SK-N-SH (cell line): ENCODE results near the gene IDE. TPM values are rescaled to one million over a fixed set of nuclear protein-coding genes. Genes with fewer than 3 reads are reported as not detected.

Source experiments
- CTCF ChIA-PET: fragments of 300-600, 350-600 bp; formaldehyde crosslinking; extraction: SDS; loops from one replicate; lab custom pipeline; 2021; lab: Yijun Ruan, JAX
- POLR2A ChIA-PET: fragments of 350-600 bp; sonication (Branson Sonifier 250); formaldehyde crosslinking; extraction: SDS; loops from one replicate; lab custom pipeline; 2020; ENCODE audit warnings: antibody characterized with exemption, inconsistent platforms; lab: Yijun Ruan, JAX
- DNase-seq: peaks from one replicate; pipeline ENCODE4 v3.0.0; 2012
- H2AFZ ChIP-seq: fragments of 200-600 bp; sonication (generic); 2 replicates; pipeline ENCODE4 v1.8.1; 2016; ENCODE audit warnings: antibody characterized with exemption, mild to moderate bottlenecking, low read depth
- H3F3A ChIP-seq: fragments of 200-600 bp; sonication (generic); replicated peaks from 2 replicates; pipeline ENCODE3; 2016; ENCODE audit warnings: antibody characterized with exemption, mild to moderate bottlenecking; ENCODE audit not compliant: insufficient read depth
- H3K27ac ChIP-seq, 2 experiments: fragments of 200-500 bp in 1 of 2; fragments of 200-600 bp in 1 of 2; sonication (Bioruptor generic) in 1 of 2; sonication (generic), shearing (Covaris generic) in 1 of 2; 2 replicates each; pipeline versions ENCODE4 v1.5.1 to v1.6.1; 2014 to 2016; ENCODE audit warnings: low read depth in 2 of 2, inconsistent platforms in 1 of 2, low read length in 1 of 2, mild to moderate bottlenecking in 1 of 2, mixed read lengths in 1 of 2
- H3K27me3 ChIP-seq: fragments of 200-600 bp; sonication (generic), shearing (Covaris generic); 2 replicates; pipeline ENCODE4 v1.6.1; 2016; ENCODE audit warnings: mixed run types; ENCODE audit not compliant: insufficient read depth
- H3K36me3 ChIP-seq, 2 experiments: fragments of 200-500 bp in 1 of 2; fragments of 200-600 bp in 1 of 2; sonication (Bioruptor generic) in 1 of 2; sonication (generic) in 1 of 2; replicated peaks in 1 of 2; 2 replicates each; pipeline versions ENCODE3 to v1.5.1; 2014 to 2016; ENCODE audit warnings: low read length in 1 of 2, mild to moderate bottlenecking in 1 of 2; ENCODE audit not compliant: insufficient read depth in 2 of 2, control insufficient read depth in 1 of 2
- H3K4me1 ChIP-seq, 2 experiments: fragments of 200-500 bp in 1 of 2; fragments of 200-600 bp in 1 of 2; sonication (Bioruptor generic) in 1 of 2; sonication (generic), shearing (Covaris generic) in 1 of 2; 2 replicates each; pipeline versions ENCODE4 v1.5.1 to v1.6.1; 2014 to 2016; ENCODE audit warnings: low read depth in 1 of 2, low read length in 1 of 2, mixed run types in 1 of 2; ENCODE audit not compliant: insufficient read depth in 2 of 2, control insufficient read depth in 1 of 2
- H3K4me2 ChIP-seq: fragments of 200-600 bp; sonication (generic), shearing (Covaris generic); 2 replicates; pipeline ENCODE4 v1.6.1; 2017; ENCODE audit warnings: mixed run types
- H3K4me3 ChIP-seq, 2 experiments: fragments of 200-500 bp in 1 of 2; fragments of 200-600 bp in 1 of 2; sonication (Bioruptor generic) in 1 of 2; sonication (generic), shearing (Covaris generic) in 1 of 2; 2 replicates each; pipeline versions ENCODE4 v1.5.1 to v1.8.1; 2014 to 2016; ENCODE audit warnings: low read depth in 2 of 2, inconsistent platforms in 1 of 2, low read length in 1 of 2, mild to moderate bottlenecking in 1 of 2, mixed read lengths in 1 of 2, moderate library complexity in 1 of 2
- H3K79me2 ChIP-seq: fragments of 200-600 bp; sonication (generic); 2 replicates; pipeline ENCODE4 v1.8.1; 2017; ENCODE audit warnings: mild to moderate bottlenecking; ENCODE audit not compliant: insufficient read depth
- H3K9ac ChIP-seq: fragments of 200-600 bp; sonication (generic); 2 replicates; pipeline ENCODE4 v1.6.1; 2017; ENCODE audit warnings: mixed run types
- H3K9me2 ChIP-seq: fragments of 200-600 bp; sonication (generic); 2 replicates; pipeline ENCODE4 v1.6.1; 2017; ENCODE audit warnings: mixed run types
- H3K9me3 ChIP-seq: fragments of 200-600 bp; sonication (generic); 2 replicates; pipeline ENCODE4 v1.6.1; 2017; ENCODE audit warnings: mixed run types, mild to moderate bottlenecking, moderate library complexity
- H4K20me1 ChIP-seq: fragments of 200-600 bp; sonication (generic); 2 replicates; pipeline ENCODE4 v1.6.1; 2017; ENCODE audit warnings: mild to moderate bottlenecking, mixed run types; ENCODE audit not compliant: insufficient read depth
- CHD2 ChIP-seq: fragments of 150-350 bp; IDR thresholded peaks from 2 replicates; pipeline ENCODE4 v1.6.1; 2018; ENCODE audit warnings: low read length; ENCODE audit not compliant: partially characterized antibody
- ELF1 ChIP-seq: IDR thresholded peaks from 2 replicates; pipeline ENCODE4 v1.4.0; 2012
- EP300 ChIP-seq, 2 experiments: IDR thresholded peaks; 2 replicates each; pipeline versions ENCODE4 v1.4.0 to v1.6.1; 2012; ENCODE audit warnings: borderline replicate concordance in 1 of 2, low read depth in 1 of 2, low read length in 1 of 2
- EZH2phosphoT487 ChIP-seq: fragments of 200-600 bp; sonication (generic); IDR thresholded peaks from 2 replicates; pipeline ENCODE4 v1.6.1; 2017; ENCODE audit warnings: low read depth, mixed run types, mild to moderate bottlenecking, antibody characterized with exemption, moderate library complexity, borderline replicate concordance
- FOXM1 ChIP-seq: IDR thresholded peaks from 2 replicates; pipeline ENCODE4 v1.4.0; 2012; ENCODE audit warnings: low read depth, mild to moderate bottlenecking
- GABPA ChIP-seq: IDR thresholded peaks from 2 replicates; pipeline ENCODE4 v1.4.0; 2012; ENCODE audit warnings: low read depth, mild to moderate bottlenecking
- JUND ChIP-seq: IDR thresholded peaks from 2 replicates; pipeline ENCODE4 v1.4.0; 2012
- MEF2A ChIP-seq: IDR thresholded peaks from 2 replicates; pipeline ENCODE4 v1.4.0; 2012; ENCODE audit warnings: low read depth, borderline replicate concordance
- MXI1 ChIP-seq: IDR thresholded peaks from 2 replicates; pipeline ENCODE4 v1.6.1; 2012; ENCODE audit warnings: mild to moderate bottlenecking, low read depth, low read length, improper control_type of control experiment
- NFIC ChIP-seq: IDR thresholded peaks from 2 replicates; pipeline ENCODE4 v1.4.0; 2012; ENCODE audit warnings: borderline replicate concordance
- NRF1 ChIP-seq: IDR thresholded peaks from 2 replicates; pipeline ENCODE4 v1.6.1; 2012; ENCODE audit warnings: low read depth, mild to moderate bottlenecking, low read length
- POLR2AphosphoS5 ChIP-seq: IDR thresholded peaks from 2 replicates; pipeline ENCODE4 v1.6.1; 2012; ENCODE audit warnings: low read depth, low read length
- RCOR1 ChIP-seq: fragments of 150-350 bp; IDR thresholded peaks from 2 replicates; pipeline ENCODE4 v1.6.1; 2017; ENCODE audit warnings: antibody characterized with exemption, low read length
- RFX5 ChIP-seq: IDR thresholded peaks from 2 replicates; pipeline ENCODE4 v1.6.1; 2012; ENCODE audit warnings: mild to moderate bottlenecking, improper control_type of control experiment, low read length
- RXRA ChIP-seq: IDR thresholded peaks from 2 replicates; pipeline ENCODE4 v1.4.0; 2012; ENCODE audit warnings: low read depth, mild to moderate bottlenecking, borderline replicate concordance
- SIN3A ChIP-seq: IDR thresholded peaks from 2 replicates; pipeline ENCODE4 v1.6.1; 2012; ENCODE audit warnings: low read depth, mild to moderate bottlenecking, low read length, moderate library complexity, borderline replicate concordance
- TAF1 ChIP-seq: IDR thresholded peaks from 2 replicates; pipeline ENCODE4 v1.6.1; 2012; ENCODE audit warnings: low read depth, mild to moderate bottlenecking, low read length, moderate library complexity, borderline replicate concordance
- YY1 ChIP-seq: IDR thresholded peaks from 2 replicates; pipeline ENCODE4 v1.4.0; 2012; ENCODE audit warnings: low read depth, mild to moderate bottlenecking
- WGBS: methylation state at CpG from one replicate; pipeline ENCODE4 v1.1.6; 2017; ENCODE audit warnings: low lambda C conversion rate; 5-methylcytosine and 5-hydroxymethylcytosine counted together
- polyA plus RNA-seq, 3 experiments: library from polyadenylated mRNA; depleted of rRNA; stranded (reverse); fragments of >200 nt; gene quantifications; 2 replicates each; pipeline ENCODE4 v1.2.3, GENCODE V29; 2012
- TF ChIP-seq, protein P1 (sequence below): IDR thresholded peaks from 2 replicates; pipeline ENCODE4 v1.4.0; 2012; ENCODE audit warnings: low read depth, borderline replicate concordance
- TF ChIP-seq, protein P2 (sequence below): IDR thresholded peaks from 2 replicates; pipeline ENCODE4 v1.4.0; 2012; ENCODE audit warnings: low read depth, borderline replicate concordance
- TF ChIP-seq, protein P3 (sequence below): IDR thresholded peaks from 2 replicates; pipeline ENCODE4 v1.4.0; 2012; ENCODE audit warnings: low read depth
- TF ChIP-seq, protein P4 (sequence below): fragments of 200-600 bp; sonication (generic); IDR thresholded peaks from 2 replicates; pipeline ENCODE4 v1.6.1; 2017; ENCODE audit warnings: antibody characterized with exemption, mild to moderate bottlenecking, moderate library complexity

Gene IDE
- polyA plus RNA-seq, 1 of the 3 experiments (the other 2 are of a cell fraction): 9.3 TPM

DNA sequence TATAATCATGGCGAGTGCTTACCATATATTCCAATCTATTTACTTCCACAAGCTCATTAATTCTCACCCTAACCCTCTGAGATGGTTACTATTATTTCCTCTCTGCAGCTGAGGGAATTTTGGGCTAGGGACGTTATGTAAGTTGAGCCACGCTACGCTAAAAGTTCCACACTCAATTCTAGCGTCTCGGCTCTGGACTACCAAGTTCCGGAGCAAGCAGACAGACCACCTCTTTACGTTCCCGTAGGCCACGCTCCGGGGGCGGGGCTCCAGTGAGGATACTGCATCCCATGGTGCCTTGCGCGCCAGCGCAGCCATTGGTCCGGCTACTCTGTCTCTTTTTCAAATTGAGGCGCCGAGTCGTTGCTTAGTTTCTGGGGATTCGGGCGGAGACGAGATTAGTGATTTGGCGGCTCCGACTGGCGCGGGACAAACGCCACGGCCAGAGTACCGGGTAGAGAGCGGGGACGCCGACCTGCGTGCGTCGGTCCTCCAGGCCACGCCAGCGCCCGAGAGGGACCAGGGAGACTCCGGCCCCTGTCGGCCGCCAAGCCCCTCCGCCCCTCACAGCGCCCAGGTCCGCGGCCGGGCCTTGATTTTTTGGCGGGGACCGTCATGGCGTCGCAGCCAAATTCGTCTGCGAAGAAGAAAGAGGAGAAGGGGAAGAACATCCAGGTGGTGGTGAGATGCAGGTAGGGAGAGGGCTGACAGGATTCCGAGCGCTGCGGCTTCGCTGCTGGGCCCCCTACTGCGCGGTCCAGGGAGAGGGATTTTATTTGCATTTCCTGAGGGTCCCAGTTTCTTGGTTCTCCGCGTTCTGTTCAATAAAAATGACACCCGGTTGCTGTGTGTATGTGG, 19.1 kb upstream of the IDE start, which contains the start of gene KIF11:
Gene KIF11 (plus strand): TSS at position 370 of the 858 bp plus-strand sequence. CDS start 246 bp downstream, at position 616.
- peak within 1 kb of the TSS; percentile 86 to 88 for H3K27ac ChIP-seq
- H3F3A ChIP-seq: peaks cover 19% of the 10 kb centered on the region
- TF ChIP-seq GABPA: peak; percentile 26; the same call in 1 of the 2 replicates
- peak; percentile 50; the same call in 1 of the 2 replicates for TF ChIP-seq RFX5
- peak; percentile 92 for TF ChIP-seq TAF1
- TF ChIP-seq, protein P1, sequence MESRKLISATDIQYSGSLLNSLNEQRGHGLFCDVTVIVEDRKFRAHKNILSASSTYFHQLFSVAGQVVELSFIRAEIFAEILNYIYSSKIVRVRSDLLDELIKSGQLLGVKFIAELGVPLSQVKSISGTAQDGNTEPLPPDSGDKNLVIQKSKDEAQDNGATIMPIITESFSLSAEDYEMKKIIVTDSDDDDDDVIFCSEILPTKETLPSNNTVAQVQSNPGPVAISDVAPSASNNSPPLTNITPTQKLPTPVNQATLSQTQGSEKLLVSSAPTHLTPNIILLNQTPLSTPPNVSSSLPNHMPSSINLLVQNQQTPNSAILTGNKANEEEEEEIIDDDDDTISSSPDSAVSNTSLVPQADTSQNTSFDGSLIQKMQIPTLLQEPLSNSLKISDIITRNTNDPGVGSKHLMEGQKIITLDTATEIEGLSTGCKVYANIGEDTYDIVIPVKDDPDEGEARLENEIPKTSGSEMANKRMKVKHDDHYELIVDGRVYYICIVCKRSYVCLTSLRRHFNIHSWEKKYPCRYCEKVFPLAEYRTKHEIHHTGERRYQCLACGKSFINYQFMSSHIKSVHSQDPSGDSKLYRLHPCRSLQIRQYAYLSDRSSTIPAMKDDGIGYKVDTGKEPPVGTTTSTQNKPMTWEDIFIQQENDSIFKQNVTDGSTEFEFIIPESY: no peak
- no peak for TF ChIP-seq NFIC
- peak; percentile 78 for TF ChIP-seq YY1
- TF ChIP-seq RXRA: no peak
- TF ChIP-seq, protein P2, sequence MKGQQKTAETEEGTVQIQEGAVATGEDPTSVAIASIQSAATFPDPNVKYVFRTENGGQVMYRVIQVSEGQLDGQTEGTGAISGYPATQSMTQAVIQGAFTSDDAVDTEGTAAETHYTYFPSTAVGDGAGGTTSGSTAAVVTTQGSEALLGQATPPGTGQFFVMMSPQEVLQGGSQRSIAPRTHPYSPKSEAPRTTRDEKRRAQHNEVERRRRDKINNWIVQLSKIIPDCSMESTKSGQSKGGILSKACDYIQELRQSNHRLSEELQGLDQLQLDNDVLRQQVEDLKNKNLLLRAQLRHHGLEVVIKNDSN: no peak
- peak; percentile 98 for TF ChIP-seq SIN3A
- peak; percentile 97 for TF ChIP-seq POLR2AphosphoS5
- peak; percentile 98 for TF ChIP-seq FOXM1
- peak; percentile 91 for TF ChIP-seq MXI1
- TF ChIP-seq ELF1: peak; percentile 18; the same call in 1 of the 2 replicates
- TF ChIP-seq MEF2A: no peak
- TF ChIP-seq, protein P3, sequence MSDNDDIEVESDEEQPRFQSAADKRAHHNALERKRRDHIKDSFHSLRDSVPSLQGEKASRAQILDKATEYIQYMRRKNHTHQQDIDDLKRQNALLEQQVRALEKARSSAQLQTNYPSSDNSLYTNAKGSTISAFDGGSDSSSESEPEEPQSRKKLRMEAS: peak; percentile 66; the same call in 1 of the 2 replicates
- TF ChIP-seq, protein P4, sequence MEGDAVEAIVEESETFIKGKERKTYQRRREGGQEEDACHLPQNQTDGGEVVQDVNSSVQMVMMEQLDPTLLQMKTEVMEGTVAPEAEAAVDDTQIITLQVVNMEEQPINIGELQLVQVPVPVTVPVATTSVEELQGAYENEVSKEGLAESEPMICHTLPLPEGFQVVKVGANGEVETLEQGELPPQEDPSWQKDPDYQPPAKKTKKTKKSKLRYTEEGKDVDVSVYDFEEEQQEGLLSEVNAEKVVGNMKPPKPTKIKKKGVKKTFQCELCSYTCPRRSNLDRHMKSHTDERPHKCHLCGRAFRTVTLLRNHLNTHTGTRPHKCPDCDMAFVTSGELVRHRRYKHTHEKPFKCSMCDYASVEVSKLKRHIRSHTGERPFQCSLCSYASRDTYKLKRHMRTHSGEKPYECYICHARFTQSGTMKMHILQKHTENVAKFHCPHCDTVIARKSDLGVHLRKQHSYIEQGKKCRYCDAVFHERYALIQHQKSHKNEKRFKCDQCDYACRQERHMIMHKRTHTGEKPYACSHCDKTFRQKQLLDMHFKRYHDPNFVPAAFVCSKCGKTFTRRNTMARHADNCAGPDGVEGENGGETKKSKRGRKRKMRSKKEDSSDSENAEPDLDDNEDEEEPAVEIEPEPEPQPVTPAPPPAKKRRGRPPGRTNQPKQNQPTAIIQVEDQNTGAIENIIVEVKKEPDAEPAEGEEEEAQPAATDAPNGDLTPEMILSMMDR: peak; percentile 16; the same call in 1 of the 2 replicates
- TF ChIP-seq NRF1: peak; percentile 44; the same call in 1 of the 2 replicates
- TF ChIP-seq RCOR1: peak; percentile 51
- no peak for TF ChIP-seq EZH2phosphoT487
- TF ChIP-seq JUND: no peak
- TF ChIP-seq EP300 (IDR thresholded peaks at IDR 0.05; ENCODE audit: borderline replicate concordance in 1 of 2, low read depth in 1 of 2, low read length in 1 of 2): peak in 1 of 2 experiments; percentile 6; a peak in 1 of 4 replicates
- TF ChIP-seq CHD2: peak; percentile 48
- peak within 1 kb of the TSS; percentile 88 for H2AFZ ChIP-seq
- no peaks in the 10 kb centered on the region for H3K27me3 ChIP-seq
- H3K36me3 ChIP-seq: no peaks in the 10 kb centered on the region
- H3K9me2 ChIP-seq: no peaks in the 10 kb centered on the region
- H4K20me1 ChIP-seq: no peaks in the 10 kb centered on the region
- POLR2A ChIA-PET: no interaction called here
- peak within 1 kb of the TSS; percentile 75 to 87 for H3K4me3 ChIP-seq
- under 1% methylated on average over 43 of the region's 61 CpGs for WGBS
- H3K9ac ChIP-seq: peak within 1 kb of the TSS; percentile 82
- peak within 1 kb of the TSS; percentile 85 for H3K4me2 ChIP-seq
- CTCF ChIA-PET: interaction anchor here (2.2 kb wide), 1 partner anchor 19 kb away, joined by 10 read pairs; the partner anchor contains the start of gene IDE
- peak; percentile 95 for DNase-seq
- no peaks in the 10 kb centered on the region for H3K9me3 ChIP-seq
- peaks cover 50% of the 10 kb centered on the region for H3K79me2 ChIP-seq
- peaks cover 0 to 7% of the 10 kb centered on the region in 2 experiments; a peak in 3 of 4 replicates for H3K4me1 ChIP-seq
